ENCODE results near the gene NPIPA5. TPM values are rescaled to one million over a fixed set of nuclear protein-coding genes. Genes with fewer than 3 reads are reported as not detected.
"Not testable (repeated sequence)": the region's sequence is repeated elsewhere in the genome, so short reads cannot be mapped to it uniquely, and the experiment has no call there.

NPIPA5 gene
- total RNA-seq, result 10 to 100 TPM in 2 of 3 donors, 1 to 10 TPM in 1; 5.4 to 49.7 (median 11.0) TPM
- long read RNA-seq, donor 1, result 0 reads
- long read RNA-seq, donor 2, result 0 reads

DNA sequence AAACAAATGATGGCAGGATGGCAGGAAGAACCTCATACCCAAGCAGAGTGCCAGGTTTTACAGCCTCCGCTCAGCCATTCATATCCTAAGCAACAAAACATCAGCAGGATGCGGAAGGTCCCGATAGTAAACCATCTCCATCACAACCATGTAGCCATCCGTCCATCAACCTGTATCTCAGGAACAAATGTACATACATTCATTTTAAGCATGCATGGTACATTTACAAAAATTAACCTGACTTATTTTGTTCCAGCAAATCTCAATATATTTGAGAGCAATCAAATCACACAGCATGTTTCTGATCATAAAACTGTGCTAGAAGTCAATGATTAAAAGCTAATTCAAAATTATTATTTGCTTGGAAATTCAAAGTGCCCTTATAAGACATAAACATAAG is at the start of gene NPIPA5:
TSS of gene NPIPA5 (minus strand) at position 101 of the 400 bp plus-strand sequence. CDS start at position 101, 0 bp downstream.
- H3K36me3 ChIP-seq (ENCODE audit: low read depth); H3K4me1 ChIP-seq (ENCODE audit: low read depth); ATAC-seq; H3K9me3 ChIP-seq; intact Hi-C loops (cut with DNase I, micrococcal nuclease); DNase-seq; H3K4me3 ChIP-seq: not testable (repeated sequence)

DNA sequence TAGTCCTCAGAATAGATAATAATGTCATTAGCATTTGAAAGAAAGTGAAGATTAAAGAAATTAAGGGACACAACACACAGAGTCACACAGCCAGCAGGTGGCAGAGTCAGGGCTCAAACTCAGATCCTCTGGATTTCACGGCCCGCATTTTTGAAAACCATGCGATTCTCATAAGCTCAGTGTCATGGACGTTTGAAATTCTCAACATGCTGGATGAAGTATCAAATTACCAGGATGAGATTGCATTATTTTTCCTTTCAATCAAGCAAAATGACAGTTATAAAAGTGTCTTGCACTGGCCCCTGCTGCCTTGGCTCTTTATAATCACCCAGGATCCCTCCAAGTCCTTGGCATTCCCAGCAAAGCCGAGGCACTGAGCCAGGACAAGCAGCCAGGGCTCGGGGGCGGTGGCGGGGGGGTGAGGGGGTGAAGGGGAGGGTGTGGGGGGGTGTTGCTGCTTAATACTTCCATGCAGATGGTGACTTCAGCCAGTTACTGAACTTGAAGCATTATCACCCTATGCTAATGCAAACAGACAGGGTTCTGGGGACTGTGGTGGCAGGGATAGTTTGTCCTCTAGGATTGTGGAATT is 49.6 kb upstream of the NPIPA5 start:
- intact Hi-C loops (cut with DNase I, micrococcal nuclease), result no loop called here
- peak in 2 of 3 donors; percentile 57 to 80 for DNase-seq
- peak; percentile 68 for ATAC-seq
- Histone ChIP-seq H3K36me3 (ENCODE audit: low read depth) (no peaks in the 10 kb centered on the region), H3K9me3 (no peaks in the 10 kb centered on the region), H3K4me1 (ENCODE audit: low read depth) (no peaks in the 10 kb centered on the region), H3K4me3 (no peak overlapping the region)
- TF ChIP-seq, protein P1, sequence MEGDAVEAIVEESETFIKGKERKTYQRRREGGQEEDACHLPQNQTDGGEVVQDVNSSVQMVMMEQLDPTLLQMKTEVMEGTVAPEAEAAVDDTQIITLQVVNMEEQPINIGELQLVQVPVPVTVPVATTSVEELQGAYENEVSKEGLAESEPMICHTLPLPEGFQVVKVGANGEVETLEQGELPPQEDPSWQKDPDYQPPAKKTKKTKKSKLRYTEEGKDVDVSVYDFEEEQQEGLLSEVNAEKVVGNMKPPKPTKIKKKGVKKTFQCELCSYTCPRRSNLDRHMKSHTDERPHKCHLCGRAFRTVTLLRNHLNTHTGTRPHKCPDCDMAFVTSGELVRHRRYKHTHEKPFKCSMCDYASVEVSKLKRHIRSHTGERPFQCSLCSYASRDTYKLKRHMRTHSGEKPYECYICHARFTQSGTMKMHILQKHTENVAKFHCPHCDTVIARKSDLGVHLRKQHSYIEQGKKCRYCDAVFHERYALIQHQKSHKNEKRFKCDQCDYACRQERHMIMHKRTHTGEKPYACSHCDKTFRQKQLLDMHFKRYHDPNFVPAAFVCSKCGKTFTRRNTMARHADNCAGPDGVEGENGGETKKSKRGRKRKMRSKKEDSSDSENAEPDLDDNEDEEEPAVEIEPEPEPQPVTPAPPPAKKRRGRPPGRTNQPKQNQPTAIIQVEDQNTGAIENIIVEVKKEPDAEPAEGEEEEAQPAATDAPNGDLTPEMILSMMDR (IDR thresholded peaks at IDR 0.05), result peak; percentile 42

DNA sequence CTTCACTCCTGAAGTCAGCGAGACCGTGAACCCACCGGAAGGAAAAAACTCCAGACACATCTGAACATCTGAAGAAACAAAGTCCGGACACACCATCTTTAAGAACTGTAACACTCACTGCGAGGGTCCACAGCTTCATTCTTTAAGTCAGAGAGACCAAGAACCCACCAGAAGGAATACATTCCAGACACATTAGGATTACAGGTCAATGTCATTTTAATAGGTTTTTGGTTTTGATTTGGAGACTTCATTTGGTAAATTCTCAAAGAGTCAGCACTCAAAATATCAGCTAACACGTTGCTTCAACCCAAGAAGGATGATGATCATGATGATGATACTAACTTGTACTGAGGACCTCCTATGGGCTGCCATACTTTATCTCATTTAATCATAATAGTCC is 48.7 kb upstream of the NPIPA5 start:
- no peaks in the 10 kb centered on the region for H3K4me1 ChIP-seq (ENCODE audit: low read depth)

DNA sequence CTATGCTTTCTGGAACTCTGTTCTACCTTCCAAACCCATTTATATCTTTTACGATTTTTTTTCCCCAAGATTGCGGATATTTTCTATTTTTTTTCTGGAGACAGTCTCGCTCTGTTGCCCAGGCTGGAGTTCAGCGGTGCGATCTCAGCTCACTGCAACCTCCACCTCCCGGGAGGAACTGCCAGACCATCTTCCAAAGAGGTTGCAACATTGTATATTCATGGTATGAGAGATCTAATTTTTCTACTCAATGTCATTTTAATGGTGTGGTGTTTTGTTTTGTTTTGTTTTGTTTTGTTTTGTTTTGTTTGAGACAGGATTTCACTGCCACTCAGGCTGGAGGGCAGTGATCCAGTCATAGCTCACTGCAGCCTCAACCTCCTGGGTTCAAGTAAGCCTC is 47.8 kb upstream of the NPIPA5 start:
- no peaks in the 10 kb centered on the region for H3K4me1 ChIP-seq (ENCODE audit: low read depth)
- no peaks in the 10 kb centered on the region for H3K36me3 ChIP-seq (ENCODE audit: low read depth)
- ATAC-seq (no peak), DNase-seq (no peak)
- TF ChIP-seq, protein P1 (IDR thresholded peaks at IDR 0.05), result no peak
- H3K9me3 ChIP-seq, result no peaks in the 10 kb centered on the region
- H3K4me3 ChIP-seq, result no peak overlapping the region
- intact Hi-C loops (cut with DNase I, micrococcal nuclease), result no loop called here

More for the DNA sequence above, 48.7 kb upstream of the NPIPA5 start:
- intact Hi-C loops (cut with DNase I, micrococcal nuclease), result no loop called here
- DNase-seq (no peak), ATAC-seq (no peak)
- TF ChIP-seq, protein P1 (IDR thresholded peaks at IDR 0.05), result no peak
- Histone ChIP-seq H3K4me3 (no peak overlapping the region), H3K36me3 (ENCODE audit: low read depth) (no peaks in the 10 kb centered on the region), H3K9me3 (no peaks in the 10 kb centered on the region)

DNA sequence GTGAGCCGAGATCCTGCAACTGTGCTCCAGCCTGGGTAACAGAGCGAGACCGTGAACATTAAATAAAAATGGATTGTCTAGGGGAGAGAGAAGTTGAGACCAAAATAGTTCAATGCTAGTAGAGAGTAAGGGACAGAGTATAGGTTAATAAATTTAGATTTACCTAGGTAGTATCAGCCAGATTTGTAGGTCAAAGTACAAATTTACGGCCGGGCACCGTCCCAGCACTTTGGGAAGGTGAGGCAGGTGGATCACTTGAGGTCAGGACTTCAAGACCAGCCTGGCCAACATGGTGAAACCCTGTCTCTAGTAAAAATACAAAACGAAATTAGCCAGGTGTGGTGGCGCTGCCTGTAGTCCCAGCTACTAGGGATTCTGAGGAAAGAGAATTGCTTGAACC is 44.1 kb upstream of the NPIPA5 start:
- TF ChIP-seq, protein P1 (IDR thresholded peaks at IDR 0.05), result no peak
- Histone ChIP-seq H3K36me3 (ENCODE audit: low read depth) (no peaks in the 10 kb centered on the region), H3K4me1 (ENCODE audit: low read depth) (no peaks in the 10 kb centered on the region), H3K4me3 (no peak overlapping the region), H3K9me3 (no peaks in the 10 kb centered on the region)
- intact Hi-C loops (cut with DNase I, micrococcal nuclease), result no loop called here
- DNase-seq, result no peak
- ATAC-seq, result no peak

DNA sequence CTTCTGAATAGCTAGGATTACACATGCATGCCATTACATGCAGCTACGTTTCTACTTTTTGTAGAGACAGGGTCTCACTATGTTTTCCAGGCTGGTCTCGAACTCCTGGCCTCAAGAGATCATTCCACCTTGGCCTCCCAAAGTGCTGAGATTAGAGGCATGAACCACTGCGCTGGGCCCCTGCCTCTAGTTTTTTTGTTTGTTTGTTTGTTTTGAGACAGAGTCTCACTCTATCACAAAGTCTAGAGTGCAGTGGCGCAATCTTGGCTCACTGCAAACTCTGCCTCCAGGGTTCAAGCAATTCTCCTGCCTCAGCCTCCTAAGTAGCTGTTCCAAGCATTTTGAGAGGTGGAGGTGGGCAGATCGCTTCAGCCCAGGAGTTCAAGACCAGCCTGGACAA is 43.6 kb upstream of the NPIPA5 start:
- intact Hi-C loops (cut with DNase I, micrococcal nuclease); ATAC-seq; H3K36me3 ChIP-seq (ENCODE audit: low read depth); H3K4me3 ChIP-seq; DNase-seq; H3K9me3 ChIP-seq; H3K4me1 ChIP-seq (ENCODE audit: low read depth): not testable (repeated sequence)

DNA sequence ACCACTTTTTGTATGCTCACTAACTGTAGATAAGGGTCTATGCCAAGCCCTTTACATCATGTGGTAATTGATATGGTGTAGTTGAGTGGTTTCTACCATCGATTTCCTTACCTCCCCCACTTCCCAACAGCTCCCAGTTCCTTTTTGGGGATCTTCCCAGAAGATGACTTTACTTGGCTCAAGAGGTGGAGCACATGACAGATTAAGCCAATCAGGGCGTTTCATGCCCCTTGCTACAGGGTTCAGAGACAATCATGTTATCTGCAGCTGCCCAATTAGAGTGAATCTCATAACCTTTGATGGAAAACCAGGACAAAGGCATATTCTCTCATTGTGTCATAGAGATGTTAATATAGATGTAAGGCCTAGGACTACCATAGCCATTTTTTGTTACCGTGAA is 40.1 kb upstream of the NPIPA5 start:
- no peak for DNase-seq
- no peak for ATAC-seq
- intact Hi-C loops (cut with DNase I, micrococcal nuclease), result no loop called here
- Histone ChIP-seq H3K4me3 (no peak overlapping the region), H3K4me1 (ENCODE audit: low read depth) (no peaks in the 10 kb centered on the region), H3K9me3 (no peaks in the 10 kb centered on the region), H3K36me3 (ENCODE audit: low read depth) (no peaks in the 10 kb centered on the region)
- TF ChIP-seq, protein P1 (IDR thresholded peaks at IDR 0.05), result no peak

Measured in mucosa of descending colon (tissue), 3 donors.